ENCODE measurements around the gene KRT14.
"Not testable (repeated sequence)": the region's sequence is repeated elsewhere in the genome, so short reads cannot be mapped to it uniquely, and the experiment has no call there.

The KRT14 gene

DNA sequence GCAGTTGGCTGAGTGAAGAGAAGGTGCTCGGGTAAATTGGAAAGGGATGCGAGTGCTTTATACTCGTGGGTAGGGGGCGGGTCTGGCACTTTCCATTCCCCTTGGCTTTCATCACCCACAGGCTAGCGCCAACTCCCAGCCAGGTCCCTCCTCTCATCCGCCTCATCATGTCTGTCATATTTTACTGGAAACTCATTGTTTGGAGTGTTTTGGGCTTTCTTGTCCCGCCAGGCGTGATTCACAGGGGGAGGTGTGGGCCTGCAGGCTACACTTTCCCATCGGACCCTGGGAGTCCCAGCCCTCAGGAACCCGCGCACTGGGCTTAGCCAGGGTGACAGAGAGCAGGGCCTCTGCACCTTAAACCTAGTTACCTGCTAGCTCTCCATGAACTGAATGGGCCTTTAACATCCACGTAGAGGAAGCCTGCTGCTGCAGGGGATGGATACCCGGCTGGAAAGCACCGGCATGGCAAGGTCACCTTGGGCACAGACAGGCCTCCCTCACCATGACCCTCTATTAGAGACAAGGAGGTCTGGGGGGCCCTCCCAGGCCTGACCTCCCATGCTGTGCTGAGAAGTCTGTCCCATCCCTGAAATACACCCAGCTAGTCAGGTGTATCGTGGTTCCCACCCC, at the start of gene KRT14:
Gene KRT14, minus strand, starts transcription at position 33 of the 633 bp plus-strand sequence. CDS start 61 bp downstream, outside the sequence.
- DNase-seq, result no peak

DNA sequence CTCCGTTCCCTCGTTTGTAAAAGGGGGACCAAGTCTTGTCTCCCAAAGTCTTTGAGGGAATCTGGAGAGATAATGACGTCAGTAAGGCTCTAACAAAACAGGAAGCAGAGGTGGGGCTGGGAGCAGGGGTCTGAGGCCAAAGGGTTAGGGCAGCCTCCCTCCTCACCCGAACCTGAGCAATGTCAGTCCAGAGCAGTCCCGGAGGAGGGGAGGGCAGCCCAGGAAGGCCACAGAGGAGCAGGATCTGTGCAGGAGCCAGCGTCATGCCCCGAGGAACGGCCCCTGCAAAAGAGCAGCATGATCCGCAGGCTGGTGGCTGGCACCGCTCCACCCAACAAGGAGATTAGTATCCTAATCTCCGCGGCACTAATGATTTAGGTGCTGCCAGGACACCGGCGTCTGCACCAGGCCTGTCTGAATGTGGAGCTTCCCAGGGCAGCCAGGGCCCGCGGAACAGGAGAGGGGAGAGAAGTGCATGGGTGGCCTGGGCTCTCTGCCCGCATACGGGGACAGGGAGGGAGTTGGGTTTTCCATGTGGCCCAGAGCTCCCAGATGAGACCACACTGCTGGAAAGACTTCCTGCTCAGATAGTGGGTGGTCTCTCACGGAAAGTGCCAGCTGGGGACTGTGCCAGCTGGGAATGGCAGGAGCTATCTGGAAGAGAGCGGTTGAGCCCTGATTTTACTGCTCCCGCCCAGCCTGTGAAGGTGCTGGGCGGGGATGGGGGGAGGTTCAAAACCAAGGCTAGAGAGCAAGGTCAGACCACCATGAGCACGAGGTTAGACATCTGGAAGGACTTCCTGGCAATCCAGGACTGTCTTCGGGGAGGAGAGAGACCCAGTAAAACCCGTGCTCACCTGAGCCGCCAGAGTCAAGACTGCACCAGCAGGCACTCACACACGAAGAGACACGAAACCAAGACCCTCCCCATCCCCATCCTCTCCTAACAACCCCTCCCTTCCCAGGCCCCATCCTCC, 48.7 kb upstream of the KRT14 start:
- DNase-seq, result no peak

DNA sequence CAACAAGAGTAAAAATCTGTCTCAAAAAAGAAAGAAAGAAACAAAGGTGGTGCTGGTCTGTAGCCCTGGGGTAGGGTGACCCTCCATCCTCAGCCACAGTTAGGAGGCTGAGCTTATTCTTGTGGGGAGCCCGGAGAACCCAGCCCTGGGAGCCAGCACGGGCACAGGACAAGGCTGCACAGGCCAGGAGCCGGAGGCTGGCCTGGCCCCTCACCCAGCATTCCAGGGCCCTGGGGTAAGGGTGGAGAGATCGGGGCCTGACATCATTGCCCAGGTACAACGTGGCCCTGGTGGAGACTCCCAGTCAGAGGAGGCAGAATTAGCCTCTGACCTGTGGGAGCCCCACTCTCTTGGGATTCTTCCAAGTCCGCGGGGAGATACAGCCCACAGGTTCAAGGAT, 47.9 kb upstream of the KRT14 start:
- DNase-seq, result no peak

DNA sequence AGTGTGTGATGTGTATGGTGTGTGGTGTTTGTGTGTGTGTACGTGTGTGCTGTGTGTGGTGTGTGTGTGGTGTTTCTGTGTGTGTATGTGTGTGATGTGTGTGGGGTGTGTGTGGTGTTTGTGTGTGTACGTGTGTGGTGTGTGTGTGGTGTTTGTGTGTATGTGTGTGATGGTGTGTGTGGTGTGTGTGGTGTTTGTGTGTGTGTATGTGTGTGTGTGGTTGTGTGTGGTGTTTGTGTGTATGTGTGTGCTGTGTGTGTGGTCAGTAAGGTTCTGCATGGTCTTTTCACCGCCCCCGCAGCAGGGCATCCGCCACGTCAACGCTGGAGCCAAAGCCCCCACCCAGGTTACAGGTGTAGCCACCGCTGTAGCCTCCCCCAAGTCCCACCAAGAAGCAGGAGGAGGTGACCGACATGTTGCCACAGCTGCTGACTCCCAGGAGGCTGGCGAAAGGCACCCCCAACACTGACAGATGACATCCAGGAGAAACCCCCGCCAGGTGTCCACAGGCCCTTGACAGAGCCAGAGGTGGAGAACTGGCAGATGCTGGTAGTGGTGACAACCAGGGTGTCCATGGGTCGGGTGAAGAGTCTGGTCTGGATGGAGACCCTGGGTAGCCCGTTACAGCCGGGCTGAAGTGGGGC, 47.0 kb upstream of the KRT14 start:
- no peak for DNase-seq

DNA sequence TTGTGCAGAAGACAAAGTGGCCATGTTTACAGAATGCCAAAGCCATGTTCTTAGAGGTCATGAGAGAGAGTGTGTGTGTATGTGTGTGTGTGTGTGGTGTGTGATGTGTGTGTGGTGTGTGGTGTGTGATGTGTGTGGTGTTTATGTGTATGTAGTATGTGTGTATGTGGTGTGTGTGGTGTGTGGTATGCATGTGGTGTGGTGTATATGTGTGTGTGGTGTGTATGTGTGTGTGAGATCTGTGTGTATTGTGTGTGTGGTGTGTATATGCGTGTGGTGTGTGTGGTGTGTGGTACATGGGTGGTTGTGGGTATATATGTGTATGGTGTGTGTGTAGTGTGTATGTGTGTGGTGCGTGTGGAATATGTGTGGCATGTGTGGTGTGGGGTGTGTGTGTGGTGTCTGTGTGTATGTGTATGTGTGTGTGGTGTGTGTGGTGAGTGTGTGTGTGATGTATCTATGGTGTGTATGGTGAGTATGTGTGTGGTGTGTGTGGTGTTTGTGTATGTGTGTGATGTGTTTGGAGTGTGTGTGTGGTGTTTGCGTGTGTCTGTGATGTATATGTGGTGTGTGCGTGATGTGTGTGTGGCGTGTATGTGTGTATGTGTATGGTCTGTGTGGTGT, 45.9 kb upstream of the KRT14 start:
- DNase-seq, result no peak

DNA sequence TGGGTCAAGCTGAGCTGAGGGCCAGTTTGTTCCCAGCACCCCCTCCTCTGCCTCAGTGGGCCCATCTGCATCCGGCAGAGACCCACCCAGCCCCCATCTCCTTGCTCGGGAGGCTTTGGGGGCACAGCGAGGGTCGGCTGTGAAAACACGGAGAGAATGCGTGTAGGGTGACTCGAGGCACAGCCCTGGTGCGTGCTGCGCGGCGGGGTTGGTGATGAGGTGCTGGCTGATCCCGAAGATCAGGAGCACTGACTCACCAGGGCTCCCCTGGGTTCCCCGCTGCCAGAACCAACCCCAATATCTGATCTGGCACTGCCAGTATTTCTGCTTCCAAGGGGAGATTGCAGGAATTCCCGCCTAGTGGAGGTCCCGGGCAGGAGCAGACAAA, 45.2 kb upstream of the KRT14 start:
- DNase-seq, result no peak

DNA sequence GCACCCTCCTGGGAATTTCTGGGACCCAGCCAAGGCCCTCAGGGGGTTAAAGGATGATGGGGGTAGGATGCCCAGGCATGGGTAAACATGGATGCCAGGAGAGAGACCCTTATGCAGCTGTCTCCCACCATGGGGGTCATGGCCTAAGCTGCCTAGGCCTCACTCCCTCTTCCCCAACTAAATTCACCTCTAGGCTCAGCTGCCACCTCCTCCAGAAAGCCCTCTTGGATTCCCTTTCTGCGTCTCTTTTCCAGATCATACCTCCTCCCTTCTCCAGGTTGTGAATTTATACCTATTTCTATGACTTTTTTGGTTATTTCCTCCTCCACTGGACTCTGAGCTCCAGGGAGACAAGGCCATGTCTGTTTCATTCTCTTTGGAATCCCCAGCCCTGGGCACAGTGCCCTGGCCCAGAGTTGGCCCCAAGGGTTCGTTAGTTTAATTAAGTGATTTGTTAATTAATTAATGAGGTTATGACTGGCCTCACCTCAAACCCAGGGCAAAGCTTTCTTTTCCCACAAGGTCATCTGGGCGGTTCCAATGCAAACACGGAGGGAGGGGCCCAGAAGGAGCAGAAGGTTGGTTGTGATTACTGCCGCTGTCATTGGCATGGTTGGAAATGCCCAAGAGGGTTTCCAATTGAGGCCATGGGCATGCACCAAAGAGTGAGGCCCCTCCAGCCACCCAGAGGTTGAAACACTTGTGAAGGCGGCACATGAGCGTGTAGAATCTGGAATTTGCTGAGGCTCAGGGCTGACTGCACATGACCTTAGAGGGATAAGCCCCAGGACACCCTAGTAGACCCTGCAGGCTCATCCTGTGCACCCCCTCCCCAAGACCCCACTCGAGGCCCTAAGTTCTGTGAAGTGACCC, 44.6 kb upstream of the KRT14 start:
- DNase-seq, result no peak

DNA sequence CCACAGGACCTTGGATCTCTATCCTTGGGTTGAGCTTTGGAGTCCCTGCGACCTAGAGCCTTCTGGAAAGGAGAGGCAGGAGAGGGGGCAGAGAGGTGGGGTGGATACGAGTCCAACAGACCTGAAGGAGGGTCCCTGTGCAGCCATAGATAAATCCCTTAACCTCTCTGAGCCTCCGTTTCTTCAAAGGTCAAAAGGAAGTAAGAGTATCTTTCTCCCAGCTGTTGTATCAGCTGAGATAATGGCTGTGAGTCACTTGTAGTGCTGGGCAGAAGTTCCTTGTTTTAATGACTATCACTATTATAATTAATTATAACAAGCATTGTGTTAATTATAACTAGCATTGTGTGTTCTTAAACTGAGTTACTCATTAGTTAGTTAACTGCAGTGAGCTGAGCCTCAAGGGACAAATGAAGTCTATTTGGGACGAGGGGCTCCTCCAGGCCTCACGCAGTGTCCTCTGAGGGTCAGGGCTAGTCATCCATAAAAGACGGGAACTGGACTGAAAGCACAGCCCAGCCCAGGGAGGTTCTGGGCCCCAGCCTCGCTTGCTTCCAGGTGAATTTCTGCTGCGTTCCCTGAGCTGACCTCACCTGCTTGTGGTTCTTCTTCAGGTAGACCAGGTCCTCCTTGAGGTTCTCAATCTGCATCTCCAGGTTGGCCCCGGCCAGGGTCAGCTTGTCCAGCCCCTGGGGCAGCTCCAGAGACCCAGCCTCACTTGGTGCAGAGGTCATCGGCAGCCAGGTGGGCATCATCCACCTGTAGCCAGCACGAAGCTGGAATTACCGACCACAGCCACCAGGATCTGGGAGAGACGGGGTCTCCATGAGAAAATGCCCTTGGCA, 43.4 kb upstream of the KRT14 start:
- DNase-seq, result no peak

DNA sequence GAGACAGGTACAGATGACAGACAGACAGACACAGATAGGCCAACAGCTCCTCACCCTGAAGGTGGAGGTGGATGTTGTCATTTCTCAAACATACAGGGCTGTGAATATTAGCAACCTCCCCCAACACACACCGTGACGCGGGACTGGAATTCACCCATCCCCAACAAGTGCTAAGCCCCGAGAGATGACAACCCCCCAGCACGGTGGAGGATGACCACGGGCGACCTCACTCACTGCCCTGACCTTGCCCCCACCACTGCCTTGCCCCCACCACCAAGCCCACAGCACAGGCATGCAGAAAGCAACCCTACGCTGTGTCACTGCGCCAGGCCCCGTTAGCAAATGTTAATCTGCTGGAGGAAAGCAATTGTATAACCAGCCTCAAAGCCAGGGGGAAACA, 42.6 kb upstream of the KRT14 start:
- DNase-seq, result no peak

DNA sequence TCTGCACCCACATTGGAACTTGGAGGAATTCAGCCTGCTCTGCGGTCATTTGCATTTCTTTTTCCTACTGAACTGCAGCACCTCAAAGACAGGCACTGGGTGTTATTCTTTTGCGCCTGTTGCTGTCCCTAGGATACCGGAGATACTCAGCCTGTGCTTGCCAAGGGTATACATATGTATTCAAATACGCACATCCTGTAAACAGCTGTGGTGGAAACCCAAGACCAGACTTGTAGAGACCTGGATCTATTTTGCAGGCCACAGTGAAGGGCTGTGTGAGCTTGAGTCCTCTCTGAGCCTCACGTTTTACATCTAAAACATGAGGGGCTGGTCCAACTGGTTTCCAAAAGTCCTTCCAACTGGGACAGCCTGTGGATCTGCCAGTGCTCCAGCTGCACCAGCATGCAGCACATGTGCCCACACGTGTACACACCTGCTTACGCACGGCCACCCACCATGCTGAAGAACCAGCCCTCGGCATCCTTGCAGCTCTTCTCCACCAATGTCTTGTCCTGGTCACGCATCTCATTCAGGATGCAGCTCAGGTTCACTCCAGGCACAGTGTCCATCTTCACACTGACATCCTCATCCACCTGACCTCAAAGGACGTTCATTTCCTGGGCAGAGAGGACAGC, 42.0 kb upstream of the KRT14 start:
- not testable (repeated sequence) for DNase-seq

DNA sequence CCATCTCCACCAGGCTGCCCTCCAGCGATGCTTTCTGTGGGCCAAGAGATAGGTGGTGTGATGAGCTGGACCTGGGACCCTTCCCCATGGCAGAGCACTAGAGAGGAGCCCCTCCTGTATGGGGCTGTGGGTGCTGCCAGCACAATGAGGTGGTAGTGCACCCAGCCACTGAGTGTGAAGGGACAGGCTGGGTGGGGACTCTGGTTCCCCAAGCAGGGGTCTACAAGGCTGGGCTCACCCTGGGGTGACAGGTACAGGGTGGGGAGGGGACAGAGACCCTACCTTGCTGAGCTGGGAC, 41.3 kb upstream of the KRT14 start:
- DNase-seq, result not testable (repeated sequence)

DNA sequence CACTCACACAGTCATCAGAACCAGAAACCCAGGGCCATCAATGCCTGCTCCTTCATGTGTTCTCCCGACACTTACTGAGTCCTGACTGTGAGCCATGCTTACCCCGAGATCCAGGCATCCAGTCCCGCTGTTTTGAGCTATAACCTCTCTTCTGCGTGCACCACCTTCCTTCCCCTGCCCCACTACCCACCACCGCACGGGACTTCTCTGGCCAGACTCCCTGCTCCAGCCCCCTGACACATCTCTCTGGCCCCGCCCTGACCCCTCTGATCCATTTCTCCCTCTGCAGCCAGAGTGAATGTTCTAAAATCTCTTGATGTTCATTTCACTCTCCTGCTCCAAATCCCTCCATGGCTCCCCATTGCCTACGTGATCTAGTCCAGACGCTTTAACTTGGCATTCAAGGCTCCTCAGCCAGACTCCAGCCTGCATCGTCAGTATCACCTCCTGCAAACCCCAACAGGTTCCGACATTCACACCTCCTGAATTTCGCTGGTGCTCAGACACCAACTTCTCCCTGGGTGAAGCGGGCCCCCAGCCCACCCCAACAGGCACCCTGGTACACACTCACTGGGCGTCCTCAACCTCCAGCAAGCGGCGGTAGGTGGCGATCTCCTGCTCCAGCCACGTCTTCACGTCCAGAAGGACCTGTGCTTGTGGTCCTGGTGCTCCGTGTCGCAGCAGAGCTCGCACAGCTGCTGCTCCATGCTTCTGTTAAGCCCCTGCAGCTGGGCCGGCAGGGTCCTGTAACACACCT, 40.8 kb upstream of the KRT14 start:
- DNase-seq, result no peak

DNA sequence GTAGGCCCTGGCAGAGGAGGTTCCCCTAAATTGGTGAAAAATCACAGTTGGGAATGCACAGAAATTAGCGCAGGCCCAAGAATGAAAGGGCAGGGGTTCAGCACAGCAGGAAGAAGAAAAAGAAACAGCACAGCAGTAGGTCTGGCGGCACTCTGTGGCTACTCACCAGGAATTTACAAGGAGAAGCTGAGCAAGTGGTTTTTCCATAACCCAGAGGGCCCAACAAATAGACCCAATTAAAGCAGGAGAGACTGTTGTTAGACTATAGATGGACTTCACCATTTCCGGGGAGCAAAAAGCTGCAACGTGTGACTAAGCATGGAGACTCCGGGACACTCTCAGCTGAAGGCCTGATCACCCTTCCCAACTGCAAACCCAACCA, 40.2 kb upstream of the KRT14 start:
- not testable (repeated sequence) for DNase-seq

DNA sequence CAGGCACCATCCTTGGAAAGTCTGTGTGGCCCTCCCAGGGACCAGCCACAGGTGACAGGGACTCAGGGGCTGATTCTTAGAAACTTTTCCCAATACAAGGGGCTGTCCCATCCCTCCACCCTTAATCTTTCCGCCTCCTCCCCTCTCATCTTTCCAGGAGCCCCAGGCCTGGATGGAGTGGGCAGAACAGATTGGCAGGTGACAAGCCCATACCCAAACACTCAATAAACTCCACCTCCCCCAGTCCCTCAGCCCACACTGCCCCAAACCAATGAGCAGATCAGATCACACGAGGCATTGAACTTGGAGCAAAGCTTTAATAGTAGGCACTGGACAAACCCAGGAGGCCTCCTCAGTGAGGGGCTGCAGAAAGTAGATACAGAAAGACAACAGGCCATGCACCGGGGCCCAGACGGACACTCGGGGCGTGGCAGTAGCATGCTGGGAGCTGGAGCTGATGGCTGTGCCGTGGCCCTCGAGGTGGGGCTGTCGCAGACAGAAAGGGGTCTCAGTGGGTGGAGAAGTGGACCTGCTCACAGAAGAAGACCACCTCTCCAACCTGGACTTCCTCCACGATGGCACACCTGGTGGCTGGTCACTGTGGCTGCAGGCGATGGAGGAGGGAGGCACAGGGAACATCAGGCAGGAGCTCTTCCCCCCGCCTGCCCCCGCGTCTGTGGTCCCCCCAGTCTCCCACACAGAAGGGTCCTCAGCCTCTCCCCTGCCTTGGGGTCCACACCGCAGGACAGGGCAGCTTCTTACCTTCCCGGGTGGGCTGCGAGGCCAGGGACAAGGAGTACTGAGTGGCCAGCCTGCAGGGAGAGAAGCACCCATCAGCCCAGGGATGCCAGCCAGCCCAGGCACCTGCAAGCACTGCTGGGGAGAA, 39.6 kb upstream of the KRT14 start:
- DNase-seq, result not testable (repeated sequence)

DNA sequence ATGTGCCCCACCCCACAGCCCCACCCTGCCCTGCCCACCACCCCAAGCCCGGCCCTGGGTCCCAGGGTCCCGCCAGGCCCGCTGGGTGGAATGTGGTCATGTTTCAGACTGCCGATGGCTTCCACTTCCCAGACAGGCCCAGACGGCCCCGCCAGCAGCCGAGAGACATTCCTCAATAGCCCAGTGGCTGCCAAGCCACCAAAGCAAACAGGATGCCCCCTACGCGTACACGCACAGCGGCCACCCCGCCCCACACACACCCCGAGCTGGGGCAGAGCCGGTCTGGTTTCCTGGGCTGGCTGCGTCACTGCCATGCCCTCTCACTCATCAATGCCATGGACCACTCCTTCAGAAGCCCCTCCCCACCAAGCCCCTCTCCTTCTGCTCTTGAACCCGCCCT, 38.9 kb upstream of the KRT14 start:
- no peak for DNase-seq

DNA sequence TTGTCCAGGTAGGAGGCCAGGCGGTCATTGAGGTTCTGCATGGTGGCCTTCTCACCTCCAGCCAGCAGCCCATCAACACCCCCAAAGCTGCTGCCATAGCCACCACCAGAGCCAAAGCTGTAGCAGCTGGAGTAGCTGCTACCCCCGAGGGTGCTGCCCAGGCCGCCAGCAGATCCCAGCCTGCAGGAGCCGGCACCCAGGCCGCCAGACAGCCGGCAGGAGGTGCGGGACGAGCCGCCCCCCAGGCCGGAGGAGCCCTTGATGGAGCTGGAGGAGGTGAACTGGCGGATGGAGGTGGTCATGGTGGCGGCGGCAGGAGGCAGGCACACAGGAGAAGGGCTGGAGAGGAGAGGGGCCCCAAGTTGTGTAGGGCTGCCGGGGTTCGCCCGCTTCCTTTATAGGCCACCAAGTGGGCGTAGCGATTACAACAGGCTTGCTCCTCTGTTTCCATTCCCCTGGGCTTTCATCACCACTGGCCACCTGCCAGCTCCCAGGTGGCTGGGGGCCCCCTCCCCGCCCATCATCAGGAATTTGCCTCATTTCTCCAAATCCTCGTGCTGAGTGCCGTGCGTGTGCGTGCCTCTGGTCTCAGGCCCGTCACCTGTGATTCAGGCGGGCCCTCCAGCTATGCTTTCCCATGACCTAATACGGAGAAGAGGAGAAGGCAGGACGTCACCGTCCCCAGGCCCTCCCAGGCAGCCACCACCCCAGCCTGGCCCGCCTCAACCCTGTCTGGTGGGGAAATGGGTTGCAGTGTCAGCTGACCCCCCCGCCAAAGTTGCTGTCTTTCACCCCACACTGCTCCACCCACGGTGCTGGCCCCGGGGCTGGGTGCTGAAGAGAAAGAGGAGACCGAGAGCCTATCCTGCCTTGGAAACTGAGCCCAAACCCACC, 37.8 kb upstream of the KRT14 start, which contains the start of gene KRT17:
Gene KRT17, minus strand, starts transcription at position 368 of the 894 bp plus-strand sequence. Its CDS starts 66 bp downstream, at position 302.
- no peak for DNase-seq

DNA sequence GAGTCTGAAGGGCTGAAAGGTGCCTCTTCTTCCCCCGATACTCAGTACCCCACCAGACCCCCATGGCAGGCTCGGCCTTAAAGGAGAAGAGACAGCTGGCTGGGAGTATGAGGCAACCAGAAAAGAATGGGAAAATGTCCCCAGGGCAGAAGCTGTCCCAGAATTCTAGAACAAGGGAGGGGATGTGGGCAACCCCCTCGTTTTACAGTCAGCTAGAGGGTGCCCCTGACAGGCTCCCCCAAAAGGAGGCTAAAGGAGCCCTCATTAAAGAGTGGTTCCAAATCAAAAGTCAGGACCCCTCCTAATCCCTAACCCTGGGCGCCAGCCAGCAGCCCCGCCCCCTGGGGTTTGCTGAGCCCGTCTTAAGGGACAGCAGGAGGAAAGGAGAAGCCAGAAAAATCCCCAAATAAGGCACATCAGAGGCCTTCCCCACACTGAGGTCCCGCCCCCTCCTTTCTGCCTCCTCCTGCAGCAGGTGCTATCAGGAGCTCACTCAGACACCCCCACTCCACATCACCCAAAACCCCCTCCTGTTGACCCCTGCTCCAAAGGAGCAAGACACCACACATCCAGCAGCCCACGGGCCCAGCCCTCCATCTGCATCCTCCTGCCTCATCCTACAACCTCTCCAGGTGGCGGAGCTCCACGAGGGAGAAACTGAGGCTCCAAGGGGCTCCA, 36.6 kb upstream of the KRT14 start:
- DNase-seq, result not testable (repeated sequence)
